Cardiac fibroblast (primary cell): ENCODE measurements around the gene POU3F3.

ENCODE experiments used
- DNase-seq, 2 donors: peaks; one replicate each; pipeline versions ENCODE4 v3.0.0 to v3.0.0-alpha.2; 2010; ENCODE audit warnings: low read depth in 2 of 2
- H3K4me3 ChIP-seq, 2 donors: replicated peaks in 1 of 2; 1 replicate in 1 of 2; 2 replicates in 1 of 2; pipeline ENCODE4 v1.5.1; 2011; ENCODE audit warnings: low read depth in 2 of 2, low read length in 2 of 2, mild to moderate bottlenecking in 2 of 2, moderate library complexity in 1 of 2
- CTCF ChIP-seq: IDR thresholded peaks from one replicate; pipeline ENCODE4 v1.5.1; 2011; ENCODE audit warnings: low read depth, mild to moderate bottlenecking, low read length, inconsistent platforms

The POU3F3 gene

GRCh38 chr2:104853534-104854497 is at the start of gene POU3F3:
POU3F3 (plus strand) TSS chr2:104854115; CDS start chr2:104855511, 1,396 bp downstream.
- H3K4me3 ChIP-seq, result no peak within 1 kb of the TSS
- TF ChIP-seq CTCF, result no peak
- no peak for DNase-seq

- no peak for TF ChIP-seq CTCF
- no peak for DNase-seq
- no peak overlapping the region for H3K4me3 ChIP-seq
Observed at GRCh38 chr2:104804148-104804890, 49.6 kb upstream of the POU3F3 start.

GRCh38 chr2:104812286-104812685 is 41.6 kb upstream of the POU3F3 start:
- H3K4me3 ChIP-seq, result no peak overlapping the region
- DNase-seq, result peak in 1 of 2 donors; percentile 17
- TF ChIP-seq CTCF, result no peak

GRCh38 chr2:104816143-104816542 is 37.8 kb upstream of the POU3F3 start:
- TF ChIP-seq CTCF, result no peak
- H3K4me3 ChIP-seq, result no peak overlapping the region
- DNase-seq, result no peak

- no peak overlapping the region for H3K4me3 ChIP-seq
- TF ChIP-seq CTCF, result no peak
- no peak for DNase-seq
Observed at GRCh38 chr2:104818264-104818663, 35.7 kb upstream of the POU3F3 start.

GRCh38 chr2:104820126-104820525 is 33.8 kb upstream of the POU3F3 start:
- H3K4me3 ChIP-seq, result no peak overlapping the region
- TF ChIP-seq CTCF, result no peak
- DNase-seq, result no peak
